BE2C (cell line): ENCODE measurements around the gene STAU1.

Experiments
- DNase-seq: peaks from one replicate; pipeline ENCODE4 v3.0.0-alpha.2; 2020
- H3K27me3 ChIP-seq: fragments of 250-450 bp; sonication (Bioruptor Pico); 2 replicates; pipeline ENCODE4 v1.5.1; 2020; ENCODE audit warnings: mild to moderate bottlenecking
- H3K36me3 ChIP-seq: fragments of 250-450 bp; sonication (Bioruptor Pico); 2 replicates; pipeline ENCODE4 v1.5.1; 2020; ENCODE audit warnings: mild to moderate bottlenecking
- H3K4me1 ChIP-seq: fragments of 250-450 bp; sonication (Bioruptor Pico); 2 replicates; pipeline ENCODE4 v1.5.1; 2020
- H3K4me3 ChIP-seq: 2 replicates; pipeline ENCODE4 v1.5.1; 2011; ENCODE audit warnings: low read depth, low read length
- H3K9me3 ChIP-seq: fragments of 250-450 bp; sonication (Bioruptor Pico); 2 replicates; pipeline ENCODE4 v1.5.1; 2020
- TF ChIP-seq, protein P1 (sequence below): IDR thresholded peaks from 2 replicates; pipeline ENCODE4 v1.5.1; 2012; ENCODE audit warnings: mild to moderate bottlenecking, low read depth, low read length

Gene STAU1

DNA sequence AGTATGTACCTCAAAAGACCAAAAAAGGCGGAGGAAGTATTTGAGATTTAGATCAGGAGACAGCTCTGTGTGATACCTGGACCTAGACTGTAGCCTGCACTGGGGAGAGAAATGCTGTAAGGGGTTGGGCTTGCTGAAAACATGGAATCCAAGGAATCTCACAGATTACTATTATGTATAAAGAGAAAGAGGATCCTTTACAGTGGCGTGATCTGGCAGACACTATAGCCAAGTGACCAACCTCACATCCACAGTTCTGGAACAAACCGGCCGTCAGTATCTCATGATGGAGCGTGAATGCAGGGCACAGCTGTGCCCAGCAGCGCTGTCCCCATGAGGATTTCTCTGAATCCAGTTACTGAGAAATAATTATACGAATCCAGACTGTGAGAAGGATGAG is 43.3 kb upstream of the STAU1 start:
- H3K9me3 ChIP-seq: no peaks in the 10 kb centered on the region
- peaks cover 65% of the 10 kb centered on the region for H3K36me3 ChIP-seq
- H3K4me1 ChIP-seq: no peaks in the 10 kb centered on the region
- no peaks in the 10 kb centered on the region for H3K27me3 ChIP-seq
- no peak overlapping the region for H3K4me3 ChIP-seq
- TF ChIP-seq, protein P1, sequence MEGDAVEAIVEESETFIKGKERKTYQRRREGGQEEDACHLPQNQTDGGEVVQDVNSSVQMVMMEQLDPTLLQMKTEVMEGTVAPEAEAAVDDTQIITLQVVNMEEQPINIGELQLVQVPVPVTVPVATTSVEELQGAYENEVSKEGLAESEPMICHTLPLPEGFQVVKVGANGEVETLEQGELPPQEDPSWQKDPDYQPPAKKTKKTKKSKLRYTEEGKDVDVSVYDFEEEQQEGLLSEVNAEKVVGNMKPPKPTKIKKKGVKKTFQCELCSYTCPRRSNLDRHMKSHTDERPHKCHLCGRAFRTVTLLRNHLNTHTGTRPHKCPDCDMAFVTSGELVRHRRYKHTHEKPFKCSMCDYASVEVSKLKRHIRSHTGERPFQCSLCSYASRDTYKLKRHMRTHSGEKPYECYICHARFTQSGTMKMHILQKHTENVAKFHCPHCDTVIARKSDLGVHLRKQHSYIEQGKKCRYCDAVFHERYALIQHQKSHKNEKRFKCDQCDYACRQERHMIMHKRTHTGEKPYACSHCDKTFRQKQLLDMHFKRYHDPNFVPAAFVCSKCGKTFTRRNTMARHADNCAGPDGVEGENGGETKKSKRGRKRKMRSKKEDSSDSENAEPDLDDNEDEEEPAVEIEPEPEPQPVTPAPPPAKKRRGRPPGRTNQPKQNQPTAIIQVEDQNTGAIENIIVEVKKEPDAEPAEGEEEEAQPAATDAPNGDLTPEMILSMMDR: no peak
- no peak for DNase-seq

GRCh38 chr20:49230561-49231133 is 42.5 kb upstream of the STAU1 start:
- Histone ChIP-seq H3K36me3 (peaks cover 68% of the 10 kb centered on the region), H3K4me3 (no peak overlapping the region), H3K4me1 (no peaks in the 10 kb centered on the region), H3K9me3 (no peaks in the 10 kb centered on the region), H3K27me3 (no peaks in the 10 kb centered on the region)
- no peak for DNase-seq
- TF ChIP-seq, protein P1: no peak

GRCh38 chr20:49230021-49230420 is 41.9 kb upstream of the STAU1 start:
- Histone ChIP-seq H3K36me3 (peaks cover 66% of the 10 kb centered on the region), H3K4me3 (no peak overlapping the region), H3K27me3 (no peaks in the 10 kb centered on the region), H3K4me1 (no peaks in the 10 kb centered on the region), H3K9me3 (no peaks in the 10 kb centered on the region)
- TF ChIP-seq, protein P1: no peak
- no peak for DNase-seq

DNA sequence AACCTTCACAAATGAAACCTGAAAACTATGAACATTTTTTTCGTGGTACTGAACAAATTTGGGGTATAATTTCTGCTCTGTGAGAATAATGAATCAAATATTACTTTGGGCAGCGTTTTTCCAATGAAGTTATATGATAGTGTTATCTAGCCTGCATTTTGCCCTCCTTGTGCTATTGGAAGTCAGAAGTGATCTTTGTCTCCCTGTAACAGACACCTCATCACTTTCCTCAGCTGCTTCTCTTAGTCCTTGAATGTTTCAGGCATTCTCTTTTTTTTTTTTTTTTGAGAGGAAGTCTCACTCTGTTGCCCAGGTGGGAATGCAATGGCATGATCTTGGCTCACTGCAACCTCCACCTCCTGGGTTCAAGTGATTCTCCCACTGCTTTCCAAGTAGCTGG is 41.2 kb upstream of the STAU1 start:
- H3K9me3 ChIP-seq: no peaks in the 10 kb centered on the region
- H3K36me3 ChIP-seq: peaks cover 66% of the 10 kb centered on the region
- DNase-seq: no peak
- no peaks in the 10 kb centered on the region for H3K4me1 ChIP-seq
- H3K27me3 ChIP-seq: no peaks in the 10 kb centered on the region
- no peak overlapping the region for H3K4me3 ChIP-seq
- TF ChIP-seq, protein P1: no peak

- peaks cover 65% of the 10 kb centered on the region for H3K36me3 ChIP-seq
- no peaks in the 10 kb centered on the region for H3K4me1 ChIP-seq
- H3K27me3 ChIP-seq: no peaks in the 10 kb centered on the region
- no peak overlapping the region for H3K4me3 ChIP-seq
- no peak for DNase-seq
- H3K9me3 ChIP-seq: no peaks in the 10 kb centered on the region
- TF ChIP-seq, protein P1: no peak
These were observed 40.5 kb upstream of the STAU1 start for GRCh38 chr20:49228676-49229075.

DNA sequence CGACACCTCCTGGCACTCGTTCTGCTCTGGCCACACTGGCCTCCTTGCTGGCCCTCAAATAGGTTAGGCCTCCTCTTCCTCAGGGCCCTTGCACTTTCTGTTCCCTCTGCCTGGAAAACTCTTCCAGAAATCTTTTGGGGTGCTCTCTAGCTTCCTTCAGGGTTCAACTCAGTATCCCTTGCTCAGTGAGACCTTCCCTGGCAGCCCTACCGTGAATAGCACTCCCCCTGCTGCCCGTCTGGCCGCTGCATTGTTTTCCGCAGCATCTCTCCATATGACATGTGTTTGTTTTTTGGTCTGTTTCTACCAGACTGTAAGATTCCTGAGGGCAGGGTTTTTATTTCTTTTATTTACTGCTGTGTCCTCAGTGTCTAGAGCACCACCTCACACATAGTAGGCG is 37.8 kb upstream of the STAU1 start:
- peaks cover 67% of the 10 kb centered on the region for H3K36me3 ChIP-seq
- H3K4me1 ChIP-seq: no peaks in the 10 kb centered on the region
- no peak for DNase-seq
- TF ChIP-seq, protein P1: peak; percentile 14
- H3K9me3 ChIP-seq: no peaks in the 10 kb centered on the region
- H3K27me3 ChIP-seq: no peaks in the 10 kb centered on the region
- no peak overlapping the region for H3K4me3 ChIP-seq
